ENCODE measurements around the gene NBAS. TPM values are rescaled to one million over a fixed set of nuclear protein-coding genes. Genes with fewer than 3 reads are reported as not detected.
A peak's percentile ranks its signal among the peaks of the same experiment; 100 is the strongest.

NBAS gene
- 10 to 100 TPM; 38.9 to 48.6 TPM for total RNA-seq
- long read RNA-seq, partial matches to known transcripts: 11 of 12 reads
- long read RNA-seq, other reads (novel, unspliced or antisense): 1 of 12 reads

DNA sequence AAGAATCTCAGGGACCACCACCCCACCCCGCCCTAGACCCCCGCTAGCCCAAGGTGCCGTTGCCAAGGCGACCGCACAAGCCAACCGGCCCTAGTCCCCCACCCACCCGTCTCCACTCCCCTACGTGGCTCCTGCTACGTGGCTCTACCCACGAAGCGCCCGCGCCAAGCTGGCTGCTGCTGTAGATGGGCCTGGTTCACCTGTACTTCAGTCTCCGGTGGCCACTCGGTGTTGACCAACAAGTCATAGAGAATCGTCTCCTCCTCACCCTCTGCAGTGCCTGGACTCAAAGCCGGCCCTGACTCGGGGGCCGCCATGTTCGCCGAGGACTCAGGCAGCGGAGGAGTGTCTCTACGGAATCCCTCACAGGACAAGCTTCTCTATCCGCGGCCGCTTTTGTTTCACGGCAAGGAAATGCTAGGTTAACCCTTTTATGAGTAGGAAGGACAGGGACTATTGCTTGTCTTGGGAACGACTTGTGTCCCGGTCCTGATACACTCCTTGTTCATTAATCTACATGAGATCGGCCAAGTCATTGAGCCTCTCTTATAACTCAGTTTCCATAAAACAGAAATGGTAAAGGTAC lies at the start of gene NBAS:
NBAS (minus strand) TSS at position 347 of the 586 bp plus-strand sequence; CDS start at position 317, 30 bp downstream.
- peak; percentile 87 for DNase-seq
- peak; percentile 97 to 98 for ATAC-seq
- intact Hi-C loops (cut with DNase I): no loop called here

- DNase-seq: no peak
- no peak for ATAC-seq
- intact Hi-C loops (cut with DNase I): no loop called here
Measured at GRCh38 chr2:15610430-15610952, 49.4 kb upstream of the NBAS start.

DNA sequence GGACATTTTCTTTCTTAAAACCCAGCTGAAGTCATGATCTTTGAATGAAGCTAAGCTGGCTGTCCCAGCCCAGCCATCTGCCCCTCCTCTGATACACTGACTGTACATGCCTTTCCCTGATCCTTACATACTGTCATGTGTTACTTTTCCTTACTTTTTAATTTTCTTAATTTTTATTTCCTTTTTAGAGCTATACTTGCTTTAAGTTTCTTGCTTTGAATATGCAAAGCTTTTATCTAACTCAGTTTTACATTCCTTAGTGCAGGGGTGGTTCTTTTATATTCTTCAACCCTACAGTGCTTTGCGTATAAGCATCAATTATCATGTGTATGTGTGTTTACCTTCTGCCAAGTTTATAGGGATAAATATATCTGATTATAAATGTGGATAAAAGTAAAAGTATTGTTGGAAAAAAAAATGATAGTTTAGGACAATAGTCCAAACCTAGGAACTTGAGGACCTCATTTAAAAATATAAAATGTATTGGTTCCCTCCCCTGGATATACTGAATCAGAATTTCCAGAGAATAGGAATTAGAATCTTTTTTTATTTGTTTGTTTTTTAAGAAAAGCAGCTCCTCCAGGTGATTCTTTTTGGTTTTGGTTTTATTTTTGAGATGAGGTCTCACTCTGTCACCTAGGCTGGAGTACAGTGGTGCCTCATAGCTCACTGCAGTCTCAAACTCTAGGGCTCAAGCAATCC lies 48.4 kb upstream of the NBAS start:
- intact Hi-C loops (cut with DNase I): no loop called here
- ATAC-seq (no peak), DNase-seq (no peak)

- ATAC-seq (no peak), DNase-seq (no peak)
- intact Hi-C loops (cut with DNase I): no loop called here
Measured at GRCh38 chr2:15608392-15608761, 47.2 kb upstream of the NBAS start.

DNA sequence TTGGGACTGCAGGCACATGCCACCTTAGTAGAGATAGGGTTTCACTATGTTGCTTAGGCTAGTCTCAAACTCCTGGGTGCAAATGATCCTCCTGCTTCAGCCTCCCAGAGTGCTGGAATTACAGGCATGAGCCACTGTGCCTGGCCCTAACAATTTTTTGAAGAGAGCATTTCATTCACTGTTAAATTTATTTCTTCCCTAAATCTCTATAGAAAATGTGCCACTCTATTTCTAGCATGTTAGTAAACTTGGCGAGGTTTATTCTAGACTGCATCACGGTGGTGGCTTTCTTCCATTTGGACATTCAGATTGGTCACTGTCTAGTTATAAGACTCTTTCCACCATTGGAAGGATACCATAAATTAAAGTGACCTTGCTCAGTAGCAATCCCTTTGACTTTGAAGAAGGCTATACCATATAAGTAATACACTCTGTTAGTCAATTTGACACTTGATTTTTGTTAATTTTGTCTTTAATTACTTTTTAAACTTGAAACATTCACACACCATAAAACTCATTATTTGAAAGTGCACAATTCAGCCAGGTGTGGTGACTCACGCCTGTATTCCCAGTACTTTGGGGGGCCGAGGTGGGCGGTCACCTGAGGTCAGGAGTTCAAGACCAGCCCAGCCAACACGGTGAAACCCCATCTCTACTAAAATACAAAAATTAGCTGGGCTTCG lies 46.7 kb upstream of the NBAS start:
- ATAC-seq (no peak), DNase-seq (no peak)
- intact Hi-C loops (cut with DNase I): no loop called here

DNA sequence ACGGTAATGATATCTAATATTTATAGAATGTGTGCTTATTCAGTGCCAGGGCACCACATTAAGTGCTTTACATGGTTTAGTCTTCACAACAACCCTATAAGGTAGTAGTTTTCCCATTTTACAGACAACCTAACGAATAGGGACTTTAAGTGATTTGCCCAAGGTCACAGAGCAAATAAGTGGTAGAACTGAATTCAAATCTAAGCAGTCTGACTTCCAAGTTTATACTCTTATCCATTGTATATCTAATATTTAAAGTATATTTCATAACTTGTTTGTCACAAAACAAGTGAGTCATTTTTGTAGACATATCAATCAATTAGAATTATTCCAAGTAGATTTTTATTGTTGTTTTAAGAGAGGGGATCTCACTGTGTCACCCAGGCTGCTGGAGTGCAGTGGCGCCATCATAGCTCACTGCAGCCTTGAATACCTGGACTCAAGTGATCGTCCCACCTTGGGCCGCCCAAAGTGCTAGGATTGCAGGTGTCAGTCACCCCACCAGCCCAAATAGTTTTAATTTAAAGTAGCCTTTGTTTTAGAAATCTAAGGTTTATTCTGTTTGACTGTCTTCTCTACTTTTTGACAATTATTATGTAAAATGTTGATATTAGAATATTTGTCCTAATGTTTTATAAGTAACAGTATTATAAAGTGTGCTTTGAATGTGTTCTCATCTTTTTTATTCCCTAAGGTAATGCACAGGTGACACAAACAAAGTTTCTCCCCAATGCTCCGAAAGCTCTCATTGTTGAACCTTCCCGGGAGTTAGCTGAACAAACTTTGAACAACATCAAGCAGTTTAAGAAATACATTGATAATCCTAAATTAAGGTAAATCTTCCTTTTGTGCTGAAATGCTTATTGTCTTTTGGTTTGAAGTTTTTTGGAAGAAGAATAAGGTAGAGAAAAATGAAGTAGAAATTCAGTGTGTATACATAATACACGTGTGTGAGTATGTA lies 45.6 kb upstream of the NBAS start:
- DNase-seq: no peak
- ATAC-seq: no peak
- intact Hi-C loops (cut with DNase I): no loop called here

- no peak for ATAC-seq
- intact Hi-C loops (cut with DNase I): no loop called here
- DNase-seq: no peak
Measured at GRCh38 chr2:15605721-15606120, 44.6 kb upstream of the NBAS start.

DNA sequence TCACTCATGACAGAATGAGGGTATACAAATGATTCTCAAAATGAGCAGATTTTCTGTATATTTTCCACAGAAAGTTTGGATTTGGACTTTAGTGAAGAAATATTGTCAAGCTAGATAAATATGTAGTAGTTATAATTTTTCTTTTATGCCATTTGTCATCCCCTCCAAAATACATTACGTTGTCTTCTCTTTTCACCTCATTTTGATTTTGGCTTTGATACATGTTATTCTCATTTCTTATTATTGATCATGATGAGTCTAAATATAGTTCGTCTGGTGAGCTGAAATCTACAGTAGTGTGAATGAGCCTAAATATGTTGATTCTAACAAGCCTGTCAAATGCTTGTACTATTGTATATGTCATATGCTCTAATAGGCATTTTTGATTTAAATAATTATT lies 42.8 kb upstream of the NBAS start:
- ATAC-seq (no peak), DNase-seq (no peak)
- intact Hi-C loops (cut with DNase I): no loop called here

GRCh38 chr2:15603044-15603765 lies 42.1 kb upstream of the NBAS start:
- intact Hi-C loops (cut with DNase I): no loop called here
- no peak for ATAC-seq
- no peak for DNase-seq

- intact Hi-C loops (cut with DNase I): no loop called here
- DNase-seq: no peak
- ATAC-seq: no peak
Measured at GRCh38 chr2:15602393-15602792, 41.3 kb upstream of the NBAS start.

DNA sequence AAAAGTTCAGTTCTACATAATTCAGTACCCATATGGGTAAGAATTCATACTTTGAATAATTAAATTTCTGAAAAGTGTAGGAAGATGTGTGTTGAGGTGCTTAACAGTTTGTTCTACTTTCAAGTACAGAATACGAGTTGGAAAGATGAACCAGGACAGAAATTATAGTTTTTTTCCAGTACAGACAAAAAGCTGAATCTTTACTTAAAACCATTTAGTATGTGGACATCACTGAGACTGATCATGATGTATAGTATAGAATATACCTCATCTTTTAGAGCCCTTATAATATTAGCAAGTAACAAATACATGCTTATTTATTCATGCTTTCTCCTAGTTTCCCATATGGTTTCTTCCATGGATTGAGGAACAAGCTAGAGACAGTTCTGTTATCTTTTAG lies 40.5 kb upstream of the NBAS start:
- ATAC-seq (no peak), DNase-seq (no peak)
- intact Hi-C loops (cut with DNase I): no loop called here

DNA sequence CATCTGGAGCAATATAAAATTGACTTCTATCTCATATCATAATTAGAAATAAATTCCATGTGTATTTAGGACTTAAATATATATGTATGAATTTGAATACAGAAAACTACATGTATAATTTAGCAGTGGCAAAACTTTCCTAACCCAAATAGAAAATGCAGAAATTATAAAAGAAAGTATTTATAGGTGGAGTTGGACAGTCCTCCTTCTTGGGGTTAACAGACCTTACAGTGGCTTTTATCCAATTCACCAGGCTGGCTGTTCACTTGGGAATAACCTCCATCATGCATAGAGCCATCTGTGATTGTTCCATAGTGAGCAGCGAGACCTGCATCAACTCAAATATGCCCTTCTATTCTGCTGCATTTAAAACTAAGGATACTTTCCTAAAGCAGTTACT lies 38.9 kb upstream of the NBAS start:
- intact Hi-C loops (cut with DNase I): no loop called here
- no peak for ATAC-seq
- DNase-seq: no peak

- DNase-seq (no peak), ATAC-seq (no peak)
- intact Hi-C loops (cut with DNase I): no loop called here
Measured at GRCh38 chr2:15596968-15597367, 35.8 kb upstream of the NBAS start.

GRCh38 chr2:15596350-15596749 lies 35.2 kb upstream of the NBAS start:
- DNase-seq (no peak), ATAC-seq (no peak)
- intact Hi-C loops (cut with DNase I): no loop called here

GRCh38 chr2:15595936-15596335 lies 34.8 kb upstream of the NBAS start:
- intact Hi-C loops (cut with DNase I): no loop called here
- DNase-seq (no peak), ATAC-seq (no peak)

DNA sequence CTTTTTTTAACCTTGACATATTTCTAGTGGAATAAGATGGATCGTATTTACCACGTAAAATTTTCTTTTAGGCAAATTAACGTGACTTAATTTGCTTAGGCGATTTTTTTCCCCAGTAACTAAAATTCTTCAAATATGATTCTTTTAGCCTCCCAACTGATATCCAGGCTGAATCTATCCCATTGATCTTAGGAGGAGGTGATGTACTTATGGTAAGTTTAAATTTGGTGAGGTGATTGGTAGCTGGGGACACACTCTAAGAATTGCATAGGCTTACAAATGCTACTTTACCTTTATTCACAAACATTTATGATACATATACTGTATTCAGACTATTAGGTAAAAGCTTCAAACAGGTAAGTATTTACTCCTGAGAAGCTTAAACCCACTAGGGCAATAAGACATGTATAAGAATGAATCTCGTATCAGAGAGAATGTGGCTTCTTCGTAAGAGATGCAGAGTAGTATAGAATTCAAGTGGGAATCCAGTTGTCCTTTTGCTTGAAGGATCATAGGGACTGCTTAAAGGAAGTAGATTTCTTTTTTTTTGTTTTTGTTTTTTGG lies 34.3 kb upstream of the NBAS start:
- intact Hi-C loops (cut with DNase I): no loop called here
- no peak for ATAC-seq
- no peak for DNase-seq

DNA sequence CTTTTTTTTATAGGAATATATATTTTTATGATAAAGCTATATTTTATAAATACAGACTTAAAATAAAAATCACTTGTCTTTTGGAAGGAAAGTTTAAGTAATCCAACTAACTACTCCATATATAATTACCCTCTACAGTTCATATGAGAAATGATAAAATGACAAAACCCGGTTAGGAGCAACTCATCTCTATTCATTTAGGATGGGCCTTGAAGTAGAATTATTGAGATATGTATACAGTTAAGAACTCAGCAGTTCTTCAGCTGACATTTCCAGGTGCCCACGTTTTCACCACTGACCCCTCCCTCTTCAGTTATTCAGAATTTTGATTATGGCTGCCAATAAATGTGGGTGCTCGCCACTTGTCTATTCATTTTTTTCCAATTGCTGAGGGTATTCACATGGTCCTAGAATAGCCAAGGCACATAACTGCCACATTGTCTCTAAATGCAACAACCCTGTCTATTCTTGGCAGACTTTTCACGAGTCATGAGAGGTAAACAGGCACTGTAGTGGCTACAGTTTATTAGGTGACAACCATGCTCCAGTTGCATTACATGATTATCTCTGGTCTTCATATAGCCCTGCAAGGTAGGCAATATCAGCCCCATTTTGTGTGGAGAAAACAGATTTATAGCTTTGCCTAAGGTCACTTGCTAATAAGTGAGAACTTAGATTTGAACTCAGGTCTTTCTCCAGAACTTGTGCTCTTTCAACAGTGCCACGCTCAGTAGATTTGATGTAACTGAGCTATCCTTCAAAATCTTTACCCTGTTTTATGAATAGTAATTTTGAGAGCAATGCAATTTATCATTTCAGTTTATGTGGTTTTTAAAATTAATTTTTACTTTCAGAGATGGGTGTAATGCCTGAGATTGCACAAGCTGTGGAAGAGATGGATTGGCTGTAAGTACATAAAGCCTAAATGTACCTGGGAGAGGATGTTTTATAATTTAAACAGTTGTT lies 33.4 kb upstream of the NBAS start:
- intact Hi-C loops (cut with DNase I): no loop called here
- ATAC-seq: no peak
- no peak for DNase-seq

All from left cardiac atrium (tissue), 4 donors.